MM.1S (cell line): Measurements from ENCODE around the gene PTTG1IP.

Experiments used
- DNase-seq: peaks from one replicate; pipeline ENCODE4 v3.0.0-alpha.2; 2015
- H2AFZ ChIP-seq: fragments of 300-600 bp; sonication (generic); 2 replicates; pipeline ENCODE4 v1.6.0; 2016; ENCODE audit warnings: antibody characterized with exemption, low read length
- H3F3A ChIP-seq: fragments of 300-600 bp; sonication (generic); 2 replicates; pipeline ENCODE4 v1.6.1; 2016; ENCODE audit warnings: mild to moderate bottlenecking, antibody characterized with exemption, low read length, moderate library complexity, mixed read lengths; ENCODE audit not compliant: insufficient read depth
- H3K27ac ChIP-seq: fragments of 300-600 bp; sonication (generic); 2 replicates; pipeline ENCODE4 v1.5.1; 2016; ENCODE audit warnings: mild to moderate bottlenecking, low read length
- H3K27me3 ChIP-seq: fragments of 300-600 bp; sonication (generic); replicated peaks from 2 replicates; pipeline ENCODE4 v1.6.0; 2016; ENCODE audit warnings: low read length; ENCODE audit not compliant: insufficient read depth
- H3K36me3 ChIP-seq: fragments of 300-600 bp; sonication (generic); replicated peaks from 2 replicates; pipeline ENCODE4 v1.6.1; 2016; ENCODE audit warnings: mild to moderate bottlenecking, low read length, mixed read lengths; ENCODE audit not compliant: insufficient read depth
- H3K4me1 ChIP-seq: fragments of 300-600 bp; sonication (generic); 2 replicates; pipeline ENCODE4 v1.6.1; 2016; ENCODE audit warnings: low read length, mixed read lengths
- H3K4me2 ChIP-seq: fragments of 300-600 bp; sonication (generic); 2 replicates; pipeline ENCODE4 v1.6.0; 2016; ENCODE audit warnings: low read depth, low read length
- H3K4me3 ChIP-seq: fragments of 300-600 bp; sonication (generic); 2 replicates; pipeline ENCODE4 v1.5.1; 2016; ENCODE audit warnings: low read length, mixed read lengths
- H3K79me2 ChIP-seq: fragments of 300-600 bp; sonication (generic); 2 replicates; pipeline ENCODE4 v1.6.1; 2016; ENCODE audit warnings: mixed run types, low read length, mixed read lengths
- H3K9ac ChIP-seq: fragments of 300-600 bp; sonication (generic); 2 replicates; pipeline ENCODE4 v1.6.1; 2016; ENCODE audit warnings: low read length, mixed read lengths
- H3K9me2 ChIP-seq: fragments of 300-600 bp; sonication (generic); replicated peaks from 2 replicates; pipeline ENCODE4 v1.6.1; 2016; ENCODE audit warnings: mild to moderate bottlenecking, low read length, mixed read lengths; ENCODE audit not compliant: insufficient read depth
- H3K9me3 ChIP-seq: fragments of 300-600 bp; sonication (generic); replicated peaks from 2 replicates; pipeline ENCODE4 v1.6.1; 2016; ENCODE audit warnings: mild to moderate bottlenecking, low read length, mixed read lengths; ENCODE audit not compliant: insufficient read depth
- H4K20me1 ChIP-seq: fragments of 300-600 bp; sonication (generic); 2 replicates; pipeline ENCODE4 v1.6.1; 2016; ENCODE audit warnings: mild to moderate bottlenecking, low read length, moderate library complexity, mixed read lengths; ENCODE audit not compliant: insufficient read depth
- EZH2 ChIP-seq: fragments of 300-600 bp; sonication (generic); optimal IDR thresholded peaks from 2 replicates; pipeline ENCODE3; 2017; ENCODE audit warnings: low read depth, mild to moderate bottlenecking, antibody characterized with exemption, low read length, mixed read lengths
- EZH2phosphoT487 ChIP-seq: fragments of 300-600 bp; sonication (generic); IDR thresholded peaks from 2 replicates; pipeline ENCODE4 v1.6.1; 2018; ENCODE audit warnings: antibody characterized with exemption, low read length
- TF ChIP-seq, protein P1 (sequence below): fragments of 300-600 bp; sonication (generic); IDR thresholded peaks from 2 replicates; pipeline ENCODE4 v1.5.1; 2016; ENCODE audit warnings: antibody characterized with exemption, low read length, mixed read lengths

The PTTG1IP gene

GRCh38 chr21:44903050-44903685 is 29.7 kb upstream of the PTTG1IP start:
- no peaks in the 10 kb centered on the region for H3K4me1 ChIP-seq

GRCh38 chr21:44902268-44903049 is 29.0 kb upstream of the PTTG1IP start:
- H2AFZ ChIP-seq = no peak overlapping the region
- H3K36me3 ChIP-seq = no peaks in the 10 kb centered on the region
- no peaks in the 10 kb centered on the region for H3K79me2 ChIP-seq
- H3K4me1 ChIP-seq = no peaks in the 10 kb centered on the region
- H3K27ac ChIP-seq = no peak overlapping the region
- H3K9me3 ChIP-seq = no peaks in the 10 kb centered on the region
- H3F3A ChIP-seq = no peaks in the 10 kb centered on the region
- H4K20me1 ChIP-seq = no peaks in the 10 kb centered on the region
- H3K4me2 ChIP-seq = no peak overlapping the region
- H3K9me2 ChIP-seq = no peaks in the 10 kb centered on the region
- H3K4me3 ChIP-seq = no peak overlapping the region
- no peak for DNase-seq
- H3K27me3 ChIP-seq = peaks cover 100% of the 10 kb centered on the region
- H3K9ac ChIP-seq = no peak overlapping the region
- no peak for TF ChIP-seq EZH2phosphoT487

More at GRCh38 chr21:44903050-44903685, 29.7 kb upstream of the PTTG1IP start:
- Histone ChIP-seq H4K20me1 (no peaks in the 10 kb centered on the region), H3K27ac (no peak overlapping the region), H3K9ac (no peak overlapping the region), H3K9me2 (no peaks in the 10 kb centered on the region), H3K4me3 (no peak overlapping the region), H3K27me3 (peaks cover 100% of the 10 kb centered on the region), H3K9me3 (no peaks in the 10 kb centered on the region), H2AFZ (no peak overlapping the region), H3K4me2 (no peak overlapping the region), H3K36me3 (no peaks in the 10 kb centered on the region), H3F3A (no peaks in the 10 kb centered on the region), H3K79me2 (no peaks in the 10 kb centered on the region)
- DNase-seq = no peak
- TF ChIP-seq EZH2phosphoT487 (no peak), EZH2 (no peak)
- TF ChIP-seq, protein P1, sequence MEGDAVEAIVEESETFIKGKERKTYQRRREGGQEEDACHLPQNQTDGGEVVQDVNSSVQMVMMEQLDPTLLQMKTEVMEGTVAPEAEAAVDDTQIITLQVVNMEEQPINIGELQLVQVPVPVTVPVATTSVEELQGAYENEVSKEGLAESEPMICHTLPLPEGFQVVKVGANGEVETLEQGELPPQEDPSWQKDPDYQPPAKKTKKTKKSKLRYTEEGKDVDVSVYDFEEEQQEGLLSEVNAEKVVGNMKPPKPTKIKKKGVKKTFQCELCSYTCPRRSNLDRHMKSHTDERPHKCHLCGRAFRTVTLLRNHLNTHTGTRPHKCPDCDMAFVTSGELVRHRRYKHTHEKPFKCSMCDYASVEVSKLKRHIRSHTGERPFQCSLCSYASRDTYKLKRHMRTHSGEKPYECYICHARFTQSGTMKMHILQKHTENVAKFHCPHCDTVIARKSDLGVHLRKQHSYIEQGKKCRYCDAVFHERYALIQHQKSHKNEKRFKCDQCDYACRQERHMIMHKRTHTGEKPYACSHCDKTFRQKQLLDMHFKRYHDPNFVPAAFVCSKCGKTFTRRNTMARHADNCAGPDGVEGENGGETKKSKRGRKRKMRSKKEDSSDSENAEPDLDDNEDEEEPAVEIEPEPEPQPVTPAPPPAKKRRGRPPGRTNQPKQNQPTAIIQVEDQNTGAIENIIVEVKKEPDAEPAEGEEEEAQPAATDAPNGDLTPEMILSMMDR = no peak

- H3K4me2 ChIP-seq = no peak overlapping the region
- no peaks in the 10 kb centered on the region for H3K9me3 ChIP-seq
- no peak for TF ChIP-seq EZH2phosphoT487
- TF ChIP-seq EZH2 = no peak
- TF ChIP-seq, protein P1 = no peak
- no peaks in the 10 kb centered on the region for H3K9me2 ChIP-seq
- no peak overlapping the region for H2AFZ ChIP-seq
- no peak overlapping the region for H3K4me3 ChIP-seq
- H3K27ac ChIP-seq = no peak overlapping the region
- H3K79me2 ChIP-seq = no peaks in the 10 kb centered on the region
- no peaks in the 10 kb centered on the region for H3F3A ChIP-seq
- H3K9ac ChIP-seq = no peak overlapping the region
- no peak for DNase-seq
- H3K27me3 ChIP-seq = peaks cover 100% of the 10 kb centered on the region
- no peaks in the 10 kb centered on the region for H3K4me1 ChIP-seq
- H3K36me3 ChIP-seq = no peaks in the 10 kb centered on the region
- H4K20me1 ChIP-seq = no peaks in the 10 kb centered on the region
Observed at GRCh38 chr21:44901391-44902074, 28.0 kb upstream of the PTTG1IP start.
